ENCODE results near the gene SFSWAP. TPM values are rescaled to one million over a fixed set of nuclear protein-coding genes. Genes with fewer than 3 reads are reported as not detected.
"Not testable (repeated sequence)": the region's sequence is repeated elsewhere in the genome, so short reads cannot be mapped to it uniquely, and the experiment has no call there.

Gene SFSWAP
- polyA plus RNA-seq, 3 donors, result 7.3 to 33.0 (median 10.7) TPM

GRCh38 chr12:131808744-131809371, 98.0 kb downstream of the SFSWAP start:
- Histone ChIP-seq H3K27ac (ENCODE audit: low read depth in 1 of 2, low read length in 2 of 2) (peak overlapping the region; percentile 51 to 61), H3K4me1 (ENCODE audit: control insufficient read depth in 1 of 2, insufficient read depth in 2 of 2, low read length in 2 of 2) (peaks cover 35 to 43% of the 10 kb centered on the region in 2 donors), H3K27me3 (ENCODE audit: control insufficient read depth in 2 of 2, insufficient read depth in 2 of 2, low read length in 2 of 2) (no peaks in the 10 kb centered on the region), H3K36me3 (replicated peaks in 1 of 2; ENCODE audit: control insufficient read depth in 1 of 2, insufficient read depth in 2 of 2, low read length in 2 of 2) (no peaks in the 10 kb centered on the region), H2AFZ (ENCODE audit: insufficient read depth, low read depth, low read length, poor library complexity, severe bottlenecking) (no peak overlapping the region), H3K9me3 (replicated peaks in 1 of 2; ENCODE audit: control insufficient read depth in 1 of 2, insufficient read depth in 1 of 2, low read length in 2 of 2) (peaks cover 10 to 32% of the 10 kb centered on the region in 2 donors), H3K9ac (ENCODE audit: insufficient read depth, low read length, poor library complexity, severe bottlenecking) (peak overlapping the region; percentile 56), H3K79me2 (ENCODE audit: insufficient read depth, low read length) (peaks cover 16% of the 10 kb centered on the region), H3K4me3 (replicated peaks in 1 of 3; ENCODE audit: low read depth in 2 of 3, low read length in 3 of 3) (peak overlapping the region; percentile 12 to 60 (median 35)), H4K20me1 (ENCODE audit: insufficient read depth, low read length) (no peaks in the 10 kb centered on the region), H3K4me2 (replicated peaks; ENCODE audit: extremely low read depth, low read length, poor library complexity, severe bottlenecking) (peak overlapping the region; percentile 56)
- peaks cover 16 to 39% (median 30%) of the 10 kb centered on the region in 7 donors for H3K9me3 Mint-ChIP-seq
- H3K4me1 Mint-ChIP-seq, result peaks cover 32% of the 10 kb centered on the region
- no peak for TF ChIP-seq CTCF (IDR thresholded peaks at IDR 0.05)
- H3K27ac Mint-ChIP-seq, result peak overlapping the region; percentile 30 to 90 (median 87)
- H3K4me3 Mint-ChIP-seq, result peak overlapping the region; percentile 63 to 80
- peak; percentile 61 to 72 (median 70) for DNase-seq
- H3K27me3 Mint-ChIP-seq (ENCODE audit: low read depth in 3 of 3), result peaks cover 0 to 6% (median 3%) of the 10 kb centered on the region in 3 donors
- intact Hi-C loops (cut with micrococcal nuclease), result no loop called here
- WGBS (ENCODE audit: insufficient coverage), result 66% methylated on average over 32 of the region's 44 CpGs
- H3K36me3 Mint-ChIP-seq, result peaks cover 6 to 21% of the 10 kb centered on the region in 2 donors

GRCh38 chr12:131809476-131810254, 98.8 kb downstream of the SFSWAP start:
- no CpG with 5 or more reads among the region's 9 CpGs for WGBS (ENCODE audit: insufficient coverage)
- Histone ChIP-seq H3K79me2 (ENCODE audit: insufficient read depth, low read length) (peaks cover 24% of the 10 kb centered on the region), H3K4me1 (ENCODE audit: control insufficient read depth in 1 of 2, insufficient read depth in 2 of 2, low read length in 2 of 2) (peaks cover 27 to 35% of the 10 kb centered on the region in 2 donors), H3K4me3 (replicated peaks in 1 of 3; ENCODE audit: low read depth in 2 of 3, low read length in 3 of 3) (peak overlapping the region in 1 of 3 experiments; percentile 60), H3K9me3 (replicated peaks in 1 of 2; ENCODE audit: control insufficient read depth in 1 of 2, insufficient read depth in 1 of 2, low read length in 2 of 2) (peaks cover 11 to 32% of the 10 kb centered on the region in 2 donors)
- H3K27me3 ChIP-seq (ENCODE audit: control insufficient read depth in 2 of 2, insufficient read depth in 2 of 2, low read length in 2 of 2); H3K36me3 ChIP-seq (replicated peaks in 1 of 2; ENCODE audit: control insufficient read depth in 1 of 2, insufficient read depth in 2 of 2, low read length in 2 of 2); H2AFZ ChIP-seq (ENCODE audit: insufficient read depth, low read depth, low read length, poor library complexity, severe bottlenecking); intact Hi-C loops (cut with micrococcal nuclease); H3K9ac ChIP-seq (ENCODE audit: insufficient read depth, low read length, poor library complexity, severe bottlenecking); H3K27ac ChIP-seq (ENCODE audit: low read depth in 1 of 2, low read length in 2 of 2); DNase-seq; H3K27me3 Mint-ChIP-seq (ENCODE audit: low read depth in 3 of 3); H3K4me2 ChIP-seq (replicated peaks; ENCODE audit: extremely low read depth, low read length, poor library complexity, severe bottlenecking); H4K20me1 ChIP-seq (ENCODE audit: insufficient read depth, low read length): not testable (repeated sequence)
- H3K4me3 Mint-ChIP-seq, result peak overlapping the region; percentile 63 to 76
- peaks cover 6 to 26% of the 10 kb centered on the region in 2 donors for H3K36me3 Mint-ChIP-seq
- H3K27ac Mint-ChIP-seq, result peak overlapping the region in 5 of 7 donors; percentile 20 to 88 (median 56)
- H3K9me3 Mint-ChIP-seq, result peaks cover 16 to 42% (median 32%) of the 10 kb centered on the region in 7 donors
- peaks cover 27% of the 10 kb centered on the region for H3K4me1 Mint-ChIP-seq

All from CD14-positive monocyte (primary cell).